WI38 (cell line): ENCODE data around the gene PLXNC1.

ENCODE experiments used
- H3K4me3 ChIP-seq: 2 replicates; pipeline ENCODE4 v1.5.1; 2011; ENCODE audit warnings: low read depth, mild to moderate bottlenecking, control low read depth, low read length
- CTCF ChIP-seq: IDR thresholded peaks from 2 replicates; pipeline ENCODE4 v1.5.1; 2012; ENCODE audit warnings: low read depth, mild to moderate bottlenecking, control low read depth, low read length

The PLXNC1 gene

DNA sequence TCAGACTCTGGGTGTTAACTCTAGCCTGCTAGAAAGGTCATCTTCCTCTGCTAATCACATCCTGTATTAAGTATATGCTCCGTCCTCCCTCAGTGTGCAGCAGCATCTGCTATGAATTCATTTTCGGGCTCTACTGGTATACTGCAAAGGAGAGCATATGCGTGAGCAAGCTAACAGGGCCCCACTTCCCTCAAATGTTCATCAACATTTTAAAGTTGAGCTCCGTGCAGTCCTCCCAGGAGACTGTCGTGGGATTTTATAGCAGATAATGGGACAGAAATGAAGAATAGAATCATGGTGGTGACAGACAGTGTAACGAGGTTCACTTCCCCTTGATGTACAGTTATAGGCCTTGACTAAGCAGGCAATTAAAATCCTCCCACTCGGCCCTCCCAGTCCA, 131.7 kb downstream of the PLXNC1 start:
- no peak for TF ChIP-seq CTCF
- no peak overlapping the region for H3K4me3 ChIP-seq

DNA sequence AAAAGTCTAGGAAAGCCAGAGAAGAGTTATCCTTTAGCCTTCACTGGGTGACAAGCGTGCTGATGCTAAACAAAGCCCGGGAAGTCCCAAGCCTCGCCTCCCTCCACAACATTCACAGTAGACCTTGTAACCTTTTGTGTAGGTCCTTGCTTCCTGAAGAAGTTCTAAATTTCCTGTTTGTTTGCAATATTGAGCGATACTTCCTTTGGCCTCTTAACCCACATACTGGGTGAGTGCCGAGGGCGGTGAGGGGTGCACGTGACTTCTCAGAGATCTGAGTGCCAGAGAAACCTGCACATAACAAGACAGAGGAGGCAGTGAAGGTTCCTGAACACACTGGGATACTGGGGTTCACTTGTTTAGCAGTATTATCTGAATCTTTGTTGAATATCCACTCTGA, 134.3 kb downstream of the PLXNC1 start:
- TF ChIP-seq CTCF = no peak
- no peak overlapping the region for H3K4me3 ChIP-seq

DNA sequence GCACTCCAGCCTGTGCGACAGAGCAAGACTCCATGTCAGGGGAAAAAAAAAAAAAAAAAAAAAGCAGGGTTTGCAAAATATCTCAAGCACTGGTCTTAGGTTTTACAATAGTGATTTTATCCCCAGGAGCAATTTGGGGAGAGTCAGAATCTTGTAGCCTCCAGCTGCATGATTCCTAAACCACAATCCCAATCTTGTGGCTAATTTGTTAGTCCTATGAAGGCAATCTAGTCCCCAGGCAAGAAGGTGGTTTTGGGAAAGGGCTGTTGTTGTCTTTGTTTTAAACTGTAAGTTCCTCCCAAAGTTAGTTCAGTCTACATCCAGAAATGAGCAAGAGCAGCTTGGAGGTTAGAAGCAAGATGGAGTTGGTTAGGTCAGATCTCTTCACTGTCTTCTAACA, 135.7 kb downstream of the PLXNC1 start:
- TF ChIP-seq CTCF = no peak
- no peak overlapping the region for H3K4me3 ChIP-seq

GRCh38 chr12:94284859-94285258, 136.5 kb downstream of the PLXNC1 start:
- H3K4me3 ChIP-seq = no peak overlapping the region
- no peak for TF ChIP-seq CTCF

- H3K4me3 ChIP-seq = no peak overlapping the region
- TF ChIP-seq CTCF = no peak
These were observed 137.7 kb downstream of the PLXNC1 start for GRCh38 chr12:94285943-94286582.

DNA sequence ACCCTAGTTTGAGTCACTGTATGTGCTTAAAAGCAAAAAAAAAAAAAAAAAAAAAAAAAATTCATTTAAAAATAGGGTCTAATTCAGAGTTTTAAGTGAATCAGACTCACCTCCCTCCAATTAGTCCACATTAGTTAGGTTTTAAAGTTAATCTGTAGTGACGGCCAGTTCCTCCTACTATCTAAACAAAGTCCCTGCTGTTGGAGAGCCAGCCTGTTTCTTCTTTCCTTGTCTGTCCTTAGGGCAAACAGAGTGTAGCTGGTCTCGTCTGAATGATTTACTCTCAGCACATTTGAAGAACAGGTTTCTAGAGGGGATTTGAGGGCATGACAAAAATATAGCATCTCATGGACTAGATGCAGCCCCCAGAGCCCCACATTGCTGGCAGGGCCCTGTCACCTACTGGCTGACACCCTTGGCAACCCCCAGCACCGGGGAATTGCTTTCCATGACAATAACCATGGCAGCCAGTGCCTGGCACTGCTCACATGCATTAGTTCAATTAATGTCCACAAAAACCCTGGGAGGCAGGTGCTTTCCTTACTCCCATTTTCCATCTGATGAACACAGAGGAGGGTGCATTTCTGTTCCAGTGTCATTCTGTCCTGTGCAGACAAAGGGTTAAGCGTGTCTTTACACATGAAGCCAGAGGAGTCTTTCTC, 138.3 kb downstream of the PLXNC1 start:
- no peak overlapping the region for H3K4me3 ChIP-seq
- no peak for TF ChIP-seq CTCF

- TF ChIP-seq CTCF = no peak
- no peak overlapping the region for H3K4me3 ChIP-seq
These were observed 138.9 kb downstream of the PLXNC1 start for GRCh38 chr12:94287245-94287628.
